ENCODE results near the gene SNRPB2. TPM values are rescaled to one million over a fixed set of nuclear protein-coding genes. Genes with fewer than 3 reads are reported as not detected.

Gene SNRPB2
- total RNA-seq, 3 donors from 2014 or later: 26.6 to 34.8 (median 26.9) TPM

- no peak for DNase-seq (ENCODE audit: low spot score in 2 of 2)
- no peaks in the 10 kb centered on the region for H3K9me3 ChIP-seq
- H3K4me3 ChIP-seq: no peak overlapping the region
- intact Hi-C loops (cut with DNase I; ENCODE audit: low total_unique reads): no loop called here
- H3K27ac ChIP-seq: no peak overlapping the region
- no peak for TF ChIP-seq POLR2AphosphoS5 (IDR thresholded peaks at IDR 0.05)
- TF ChIP-seq POLR2A (IDR thresholded peaks at IDR 0.05): no peak
- TF ChIP-seq CTCF (IDR thresholded peaks at IDR 0.05): no peak
- no peaks in the 10 kb centered on the region for H3K36me3 ChIP-seq
- H3K27me3 ChIP-seq: no peaks in the 10 kb centered on the region
- no peaks in the 10 kb centered on the region for H3K4me1 ChIP-seq
These were observed 19.7 kb downstream of the SNRPB2 start for GRCh38 chr20:16749573-16749972.

- no peaks in the 10 kb centered on the region for H3K27me3 ChIP-seq
- no peak overlapping the region for H3K27ac ChIP-seq
- no peak for DNase-seq (ENCODE audit: low spot score in 2 of 2)
- intact Hi-C loops (cut with DNase I; ENCODE audit: low total_unique reads): no loop called here
- no peaks in the 10 kb centered on the region for H3K9me3 ChIP-seq
- H3K4me1 ChIP-seq: no peaks in the 10 kb centered on the region
- TF ChIP-seq CTCF (IDR thresholded peaks at IDR 0.05): no peak
- no peak for TF ChIP-seq POLR2AphosphoS5 (IDR thresholded peaks at IDR 0.05)
- no peak for TF ChIP-seq POLR2A (IDR thresholded peaks at IDR 0.05)
- H3K36me3 ChIP-seq: no peaks in the 10 kb centered on the region
- H3K4me3 ChIP-seq: no peak overlapping the region
These were observed 22.3 kb downstream of the SNRPB2 start for GRCh38 chr20:16752082-16752481.

- DNase-seq (ENCODE audit: low spot score in 2 of 2): no peak
- Histone ChIP-seq H3K36me3 (no peaks in the 10 kb centered on the region), H3K27me3 (no peaks in the 10 kb centered on the region), H3K4me3 (no peak overlapping the region), H3K9me3 (no peaks in the 10 kb centered on the region), H3K27ac (no peak overlapping the region), H3K4me1 (no peaks in the 10 kb centered on the region)
- intact Hi-C loops (cut with DNase I; ENCODE audit: low total_unique reads): no loop called here
- TF ChIP-seq CTCF (IDR thresholded peaks at IDR 0.05): no peak
- TF ChIP-seq POLR2AphosphoS5 (IDR thresholded peaks at IDR 0.05): no peak
- TF ChIP-seq POLR2A (IDR thresholded peaks at IDR 0.05): no peak
These were observed 23.1 kb downstream of the SNRPB2 start for GRCh38 chr20:16752901-16753300.

- TF ChIP-seq CTCF (IDR thresholded peaks at IDR 0.05): no peak
- no peak for TF ChIP-seq POLR2AphosphoS5 (IDR thresholded peaks at IDR 0.05)
- TF ChIP-seq POLR2A (IDR thresholded peaks at IDR 0.05): no peak
- Histone ChIP-seq H3K4me3 (no peak overlapping the region), H3K27ac (no peak overlapping the region), H3K36me3 (no peaks in the 10 kb centered on the region), H3K9me3 (no peaks in the 10 kb centered on the region), H3K4me1 (peaks cover 0 to 8% of the 10 kb centered on the region in 2 donors), H3K27me3 (no peaks in the 10 kb centered on the region)
- intact Hi-C loops (cut with DNase I; ENCODE audit: low total_unique reads): no loop called here
- DNase-seq (ENCODE audit: low spot score in 2 of 2): no peak
These were observed 28.8 kb downstream of the SNRPB2 start for GRCh38 chr20:16758454-16759180.

GRCh38 chr20:16759181-16759563 is 29.3 kb downstream of the SNRPB2 start:
- Histone ChIP-seq H3K9me3 (no peaks in the 10 kb centered on the region), H3K27ac (no peak overlapping the region), H3K27me3 (no peaks in the 10 kb centered on the region), H3K4me1 (peaks cover 0 to 8% of the 10 kb centered on the region in 2 donors), H3K36me3 (no peaks in the 10 kb centered on the region), H3K4me3 (no peak overlapping the region)
- TF ChIP-seq POLR2AphosphoS5 (IDR thresholded peaks at IDR 0.05) (no peak), POLR2A (IDR thresholded peaks at IDR 0.05) (no peak), CTCF (IDR thresholded peaks at IDR 0.05) (no peak)
- intact Hi-C loops (cut with DNase I; ENCODE audit: low total_unique reads): no loop called here
- DNase-seq (ENCODE audit: low spot score in 2 of 2): no peak
